ENCODE data around the gene ODAD2.

Gene ODAD2

DNA sequence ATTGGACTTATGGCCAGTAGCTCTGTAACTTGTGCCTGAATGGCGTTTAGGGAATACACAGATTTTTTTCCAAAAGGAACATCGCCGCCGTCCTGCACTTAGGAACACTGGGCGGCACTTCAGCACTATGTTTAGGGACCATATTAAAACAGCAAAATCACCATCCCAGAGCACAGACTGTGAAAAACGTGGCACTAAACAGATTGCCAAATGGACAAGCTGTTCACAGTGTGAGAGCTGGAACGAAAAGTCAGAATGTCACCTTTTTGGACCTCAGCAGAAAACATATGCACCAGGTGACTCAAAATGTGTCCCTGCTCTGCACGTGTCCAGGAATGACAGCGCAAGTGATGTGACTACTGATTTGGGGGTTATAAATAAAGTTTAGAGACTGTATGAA, 87.9 kb downstream of the ODAD2 start:
- CTCF ChIA-PET: no interaction called here

DNA sequence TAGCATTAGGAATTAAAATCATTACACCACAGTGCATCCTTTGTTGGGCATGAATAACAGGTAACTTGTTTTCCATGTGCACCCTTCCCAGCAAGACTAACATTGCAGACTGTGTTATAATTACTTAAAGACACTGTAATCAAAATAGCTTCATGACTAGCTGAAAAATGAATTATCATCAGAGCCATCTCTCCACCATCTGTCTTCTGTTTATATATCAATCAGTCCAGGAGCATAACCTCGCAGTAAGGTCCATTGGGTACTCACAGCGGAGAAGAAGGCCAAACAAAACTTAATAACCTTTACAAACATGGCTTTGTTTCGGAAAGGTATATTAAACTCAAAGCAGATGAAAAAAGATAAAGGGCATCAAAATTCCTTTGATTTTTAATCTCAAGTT, 90.6 kb downstream of the ODAD2 start:
- Histone ChIP-seq H3K4me3 (ENCODE audit: low read depth, low read length) (no peak overlapping the region), H3K36me3 (ENCODE audit: control insufficient read depth in 2 of 2, insufficient read depth in 1 of 2, low read length in 2 of 2) (no peaks in the 10 kb centered on the region), H3K4me1 (ENCODE audit: control insufficient read depth, insufficient read depth, low read length) (peaks cover 8% of the 10 kb centered on the region; the same call in 1 of the 2 replicates), H3K27ac (ENCODE audit: extremely low read depth, low read depth, low read length) (no peak overlapping the region), H3K9me3 (ENCODE audit: control insufficient read depth, insufficient read depth, low read depth, low read length) (no peaks in the 10 kb centered on the region)
- POLR2A ChIA-PET: no interaction called here
- CTCF ChIA-PET: no interaction called here
- TF ChIP-seq PRDM1 (tag by site-specific recombination; IDR thresholded peaks at IDR 0.05) (no peak), SP3 (tag by site-specific recombination; IDR thresholded peaks at IDR 0.05) (no peak), ZNF133 (tag by site-specific recombination; IDR thresholded peaks at IDR 0.05) (no peak)
- TF ChIP-seq, protein P1, sequence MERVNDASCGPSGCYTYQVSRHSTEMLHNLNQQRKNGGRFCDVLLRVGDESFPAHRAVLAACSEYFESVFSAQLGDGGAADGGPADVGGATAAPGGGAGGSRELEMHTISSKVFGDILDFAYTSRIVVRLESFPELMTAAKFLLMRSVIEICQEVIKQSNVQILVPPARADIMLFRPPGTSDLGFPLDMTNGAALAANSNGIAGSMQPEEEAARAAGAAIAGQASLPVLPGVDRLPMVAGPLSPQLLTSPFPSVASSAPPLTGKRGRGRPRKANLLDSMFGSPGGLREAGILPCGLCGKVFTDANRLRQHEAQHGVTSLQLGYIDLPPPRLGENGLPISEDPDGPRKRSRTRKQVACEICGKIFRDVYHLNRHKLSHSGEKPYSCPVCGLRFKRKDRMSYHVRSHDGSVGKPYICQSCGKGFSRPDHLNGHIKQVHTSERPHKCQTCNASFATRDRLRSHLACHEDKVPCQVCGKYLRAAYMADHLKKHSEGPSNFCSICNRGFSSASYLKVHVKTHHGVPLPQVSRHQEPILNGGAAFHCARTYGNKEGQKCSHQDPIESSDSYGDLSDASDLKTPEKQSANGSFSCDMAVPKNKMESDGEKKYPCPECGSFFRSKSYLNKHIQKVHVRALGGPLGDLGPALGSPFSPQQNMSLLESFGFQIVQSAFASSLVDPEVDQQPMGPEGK (tag by site-specific recombination; IDR thresholded peaks at IDR 0.05): no peak

More for the DNA sequence above, 87.9 kb downstream of the ODAD2 start:
- H3K9me3 ChIP-seq (ENCODE audit: control insufficient read depth, insufficient read depth, low read depth, low read length): no peaks in the 10 kb centered on the region
- H3K4me3 ChIP-seq (ENCODE audit: low read depth, low read length): no peak overlapping the region
- POLR2A ChIA-PET: interaction anchor here (0.6 kb wide), 1 partner anchor 87 kb away, joined by 4 read pairs; no protein-coding TSS in a partner anchor
- no peaks in the 10 kb centered on the region for H3K36me3 ChIP-seq (ENCODE audit: control insufficient read depth in 2 of 2, insufficient read depth in 1 of 2, low read length in 2 of 2)
- peaks cover 8% of the 10 kb centered on the region; the same call in 1 of the 2 replicates for H3K4me1 ChIP-seq (ENCODE audit: control insufficient read depth, insufficient read depth, low read length)
- no peak overlapping the region for H3K27ac ChIP-seq (ENCODE audit: extremely low read depth, low read depth, low read length)
- TF ChIP-seq ZNF391 (tag by site-specific recombination; IDR thresholded peaks at IDR 0.05; ENCODE audit: borderline replicate concordance, low read depth) (no peak), YY1 (tag by site-specific recombination; IDR thresholded peaks at IDR 0.05) (no peak), ZFP69B (tag by site-specific recombination; IDR thresholded peaks at IDR 0.05) (no peak), ZNF701 (tag by site-specific recombination; IDR thresholded peaks at IDR 0.05) (no peak), ZNF223 (tag by site-specific recombination; IDR thresholded peaks at IDR 0.05) (no peak), ZNF48 (tag by site-specific recombination; IDR thresholded peaks at IDR 0.05) (no peak), ZNF121 (tag by site-specific recombination; IDR thresholded peaks at IDR 0.05) (no peak), SCRT2 (tag by site-specific recombination; IDR thresholded peaks at IDR 0.05) (no peak), ZFP37 (tag by site-specific recombination; IDR thresholded peaks at IDR 0.05) (no peak), SP3 (tag by site-specific recombination; IDR thresholded peaks at IDR 0.05) (no peak), ZNF621 (tag by site-specific recombination; IDR thresholded peaks at IDR 0.05) (no peak), ZNF214 (tag by site-specific recombination; IDR thresholded peaks at IDR 0.05; ENCODE audit: borderline replicate concordance) (no peak), HOXD13 (CRISPR knock-in tag; IDR thresholded peaks at IDR 0.05; ENCODE audit: borderline replicate concordance) (no peak), BCL11A (tag by site-specific recombination; IDR thresholded peaks at IDR 0.05; ENCODE audit: low read depth) (no peak)
- TF ChIP-seq, protein P2, sequence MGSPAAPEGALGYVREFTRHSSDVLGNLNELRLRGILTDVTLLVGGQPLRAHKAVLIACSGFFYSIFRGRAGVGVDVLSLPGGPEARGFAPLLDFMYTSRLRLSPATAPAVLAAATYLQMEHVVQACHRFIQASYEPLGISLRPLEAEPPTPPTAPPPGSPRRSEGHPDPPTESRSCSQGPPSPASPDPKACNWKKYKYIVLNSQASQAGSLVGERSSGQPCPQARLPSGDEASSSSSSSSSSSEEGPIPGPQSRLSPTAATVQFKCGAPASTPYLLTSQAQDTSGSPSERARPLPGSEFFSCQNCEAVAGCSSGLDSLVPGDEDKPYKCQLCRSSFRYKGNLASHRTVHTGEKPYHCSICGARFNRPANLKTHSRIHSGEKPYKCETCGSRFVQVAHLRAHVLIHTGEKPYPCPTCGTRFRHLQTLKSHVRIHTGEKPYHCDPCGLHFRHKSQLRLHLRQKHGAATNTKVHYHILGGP (tag by site-specific recombination; IDR thresholded peaks at IDR 0.05): no peak
- TF ChIP-seq, protein P3, sequence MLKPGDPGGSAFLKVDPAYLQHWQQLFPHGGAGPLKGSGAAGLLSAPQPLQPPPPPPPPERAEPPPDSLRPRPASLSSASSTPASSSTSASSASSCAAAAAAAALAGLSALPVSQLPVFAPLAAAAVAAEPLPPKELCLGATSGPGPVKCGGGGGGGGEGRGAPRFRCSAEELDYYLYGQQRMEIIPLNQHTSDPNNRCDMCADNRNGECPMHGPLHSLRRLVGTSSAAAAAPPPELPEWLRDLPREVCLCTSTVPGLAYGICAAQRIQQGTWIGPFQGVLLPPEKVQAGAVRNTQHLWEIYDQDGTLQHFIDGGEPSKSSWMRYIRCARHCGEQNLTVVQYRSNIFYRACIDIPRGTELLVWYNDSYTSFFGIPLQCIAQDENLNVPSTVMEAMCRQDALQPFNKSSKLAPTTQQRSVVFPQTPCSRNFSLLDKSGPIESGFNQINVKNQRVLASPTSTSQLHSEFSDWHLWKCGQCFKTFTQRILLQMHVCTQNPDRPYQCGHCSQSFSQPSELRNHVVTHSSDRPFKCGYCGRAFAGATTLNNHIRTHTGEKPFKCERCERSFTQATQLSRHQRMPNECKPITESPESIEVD (tag by site-specific recombination; IDR thresholded peaks at IDR 0.05): no peak
- TF ChIP-seq, protein P4, sequence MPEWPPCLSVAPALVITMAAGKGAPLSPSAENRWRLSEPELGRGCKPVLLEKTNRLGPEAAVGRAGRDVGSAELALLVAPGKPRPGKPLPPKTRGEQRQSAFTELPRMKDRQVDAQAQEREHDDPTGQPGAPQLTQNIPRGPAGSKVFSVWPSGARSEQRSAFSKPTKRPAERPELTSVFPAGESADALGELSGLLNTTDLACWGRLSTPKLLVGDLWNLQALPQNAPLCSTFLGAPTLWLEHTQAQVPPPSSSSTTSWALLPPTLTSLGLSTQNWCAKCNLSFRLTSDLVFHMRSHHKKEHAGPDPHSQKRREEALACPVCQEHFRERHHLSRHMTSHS (tag by site-specific recombination; IDR thresholded peaks at IDR 0.05): no peak

Data from HEK293 (cell line).